Endothelial cell (in vitro differentiated cells): Measurements from ENCODE around the gene DYNLRB2. TPM values are rescaled to one million over a fixed set of nuclear protein-coding genes. Genes with fewer than 3 reads are reported as not detected.

Source experiments
- DNase-seq: peaks from one replicate; pipeline ENCODE4 v3.0.0; 2021; ENCODE audit warnings: low spot score
- H3K27ac Mint-ChIP-seq: one replicate; pipeline ENCODE4 v1.8.0; 2021; ENCODE audit warnings: mixed read lengths, inconsistent platforms; ENCODE audit not compliant: unreplicated experiment
- H3K27me3 Mint-ChIP-seq: one replicate; pipeline ENCODE4 v1.8.0; 2021; ENCODE audit warnings: mild to moderate bottlenecking, moderate library complexity, mixed read lengths, inconsistent platforms; ENCODE audit not compliant: unreplicated experiment
- H3K36me3 Mint-ChIP-seq: one replicate; pipeline ENCODE4 v1.8.0; 2021; ENCODE audit warnings: mild to moderate bottlenecking, low read depth, mixed read lengths, inconsistent platforms; ENCODE audit not compliant: unreplicated experiment
- H3K4me1 Mint-ChIP-seq: one replicate; pipeline ENCODE4 v1.8.0; 2021; ENCODE audit warnings: mild to moderate bottlenecking, mixed read lengths, inconsistent platforms; ENCODE audit not compliant: unreplicated experiment
- H3K4me3 Mint-ChIP-seq: one replicate; pipeline ENCODE4 v1.8.0; 2021; ENCODE audit warnings: mild to moderate bottlenecking, mixed read lengths, inconsistent platforms; ENCODE audit not compliant: unreplicated experiment
- H3K9me3 Mint-ChIP-seq: one replicate; pipeline ENCODE4 v1.8.0; 2021; ENCODE audit warnings: mixed read lengths, inconsistent platforms; ENCODE audit not compliant: unreplicated experiment
- CTCF ChIP-seq: fragments of 200-600 bp; sonication (generic); IDR thresholded peaks from one replicate; pipeline ENCODE4 v1.5.0; 2021; ENCODE audit warnings: antibody characterized with exemption; ENCODE audit not compliant: unreplicated experiment
- total RNA-seq: library from RNA; stranded (reverse); fragmentation: NEBNext Ultra II Directional; extraction: Animal tissue kit (Norgen Biotek cat#: 25700); gene quantifications from one replicate; pipeline ENCODE4 v1.2.1, GENCODE V29; 2021; ENCODE audit not compliant: unreplicated experiment

DYNLRB2 gene
- total RNA-seq, 1 donor from 2014 or later = not detected

- peaks cover 11% of the 10 kb centered on the region for H3K4me1 Mint-ChIP-seq
- H3K4me3 Mint-ChIP-seq = no peak overlapping the region
- no peaks in the 10 kb centered on the region for H3K9me3 Mint-ChIP-seq
- no peak for DNase-seq
- no peaks in the 10 kb centered on the region for H3K36me3 Mint-ChIP-seq
- no peak for TF ChIP-seq CTCF
- no peaks in the 10 kb centered on the region for H3K27me3 Mint-ChIP-seq
- no peak overlapping the region for H3K27ac Mint-ChIP-seq
These were observed 15.7 kb downstream of the DYNLRB2 start for GRCh38 chr16:80556481-80556880.

- H3K36me3 Mint-ChIP-seq = no peaks in the 10 kb centered on the region
- H3K27me3 Mint-ChIP-seq = no peaks in the 10 kb centered on the region
- no peak for TF ChIP-seq CTCF
- H3K4me1 Mint-ChIP-seq = peaks cover 11% of the 10 kb centered on the region
- H3K9me3 Mint-ChIP-seq = no peaks in the 10 kb centered on the region
- H3K27ac Mint-ChIP-seq = no peak overlapping the region
- no peak overlapping the region for H3K4me3 Mint-ChIP-seq
- no peak for DNase-seq
These were observed 16.2 kb downstream of the DYNLRB2 start for GRCh38 chr16:80557037-80557436.

GRCh38 chr16:80559369-80559768 lies 18.6 kb downstream of the DYNLRB2 start:
- no peak for TF ChIP-seq CTCF
- no peaks in the 10 kb centered on the region for H3K36me3 Mint-ChIP-seq
- H3K9me3 Mint-ChIP-seq = no peaks in the 10 kb centered on the region
- H3K27me3 Mint-ChIP-seq = no peaks in the 10 kb centered on the region
- no peak overlapping the region for H3K4me3 Mint-ChIP-seq
- no peak overlapping the region for H3K27ac Mint-ChIP-seq
- peaks cover 1% of the 10 kb centered on the region for H3K4me1 Mint-ChIP-seq
- no peak for DNase-seq

- TF ChIP-seq CTCF = no peak
- H3K27me3 Mint-ChIP-seq = no peaks in the 10 kb centered on the region
- no peaks in the 10 kb centered on the region for H3K36me3 Mint-ChIP-seq
- H3K4me1 Mint-ChIP-seq = peaks cover 2% of the 10 kb centered on the region
- no peak for DNase-seq
- H3K27ac Mint-ChIP-seq = no peak overlapping the region
- H3K4me3 Mint-ChIP-seq = no peak overlapping the region
- H3K9me3 Mint-ChIP-seq = no peaks in the 10 kb centered on the region
These were observed 22.3 kb downstream of the DYNLRB2 start for GRCh38 chr16:80563066-80563465.

- TF ChIP-seq CTCF = no peak
- no peak overlapping the region for H3K27ac Mint-ChIP-seq
- H3K27me3 Mint-ChIP-seq = no peaks in the 10 kb centered on the region
- peaks cover 2% of the 10 kb centered on the region for H3K4me1 Mint-ChIP-seq
- no peaks in the 10 kb centered on the region for H3K36me3 Mint-ChIP-seq
- DNase-seq = no peak
- H3K9me3 Mint-ChIP-seq = no peaks in the 10 kb centered on the region
- no peak overlapping the region for H3K4me3 Mint-ChIP-seq
These were observed 23.6 kb downstream of the DYNLRB2 start for GRCh38 chr16:80564394-80564793.
